HL-60 (cell line): ENCODE data around the gene GALNT6.

Experiments
- CTCF ChIP-seq: IDR thresholded peaks from one replicate; pipeline ENCODE4 v1.5.1; 2011; ENCODE audit warnings: low read length, control low read depth, inconsistent platforms; ENCODE audit not compliant: insufficient read depth
- POLR2AphosphoS5 ChIP-seq: IDR thresholded peaks from 2 replicates; pipeline ENCODE4 v1.6.1; 2012; ENCODE audit warnings: low read depth

DNA sequence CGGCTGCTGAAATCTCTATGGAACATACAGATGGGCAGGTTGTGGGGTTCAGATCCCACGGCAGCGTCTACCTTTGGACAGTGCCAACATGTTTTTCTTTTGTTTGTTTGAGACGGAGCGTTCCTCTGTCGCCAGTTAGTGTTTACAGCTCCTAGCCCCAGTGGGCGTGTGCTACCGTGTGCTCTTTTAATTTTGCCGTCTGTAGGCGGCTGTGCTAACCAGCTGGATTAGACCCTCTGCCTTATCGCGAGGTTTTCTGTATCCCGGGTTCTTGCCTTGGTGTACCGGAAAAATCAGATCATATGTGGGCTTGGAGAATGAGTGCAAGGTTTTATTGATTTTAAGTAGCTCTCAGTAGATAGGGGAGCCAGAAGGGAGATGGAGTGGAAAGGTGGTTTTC, 9.8 kb upstream of the GALNT6 start:
- TF ChIP-seq CTCF (no peak), POLR2AphosphoS5 (no peak)
